Stimulated activated CD4-positive, alpha-beta T cell treated with anti-CD3 and anti-CD28 coated beads, Interleukin-15, amount 100 ng/mL, for 24 hours (primary cell): Measurements from ENCODE around the gene TNFAIP2.
"Not testable (repeated sequence)": the region's sequence is repeated elsewhere in the genome, so short reads cannot be mapped to it uniquely, and the experiment has no call there.

Source experiments
- DNase-seq: peaks from one replicate; pipeline ENCODE4 v3.0.0-alpha.2; 2020

Gene TNFAIP2

DNA sequence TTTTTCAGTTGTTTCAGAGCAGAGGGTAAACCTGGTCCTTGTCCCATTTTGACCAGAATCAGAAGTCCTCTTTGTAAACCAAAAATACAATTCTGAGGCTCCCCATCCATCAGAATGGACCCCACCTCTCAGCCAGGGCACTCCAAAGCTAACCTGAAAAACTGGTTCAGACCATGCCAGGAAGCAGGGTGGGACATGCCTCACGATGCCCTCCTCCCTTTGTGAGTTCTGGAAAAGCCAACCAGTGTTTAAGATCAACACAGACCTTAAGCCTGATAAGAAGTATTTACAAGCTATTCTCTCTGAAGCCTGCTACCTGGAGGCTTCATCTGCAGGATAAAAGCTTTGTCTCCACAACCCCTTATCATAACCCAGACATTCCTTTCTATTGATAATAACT lies 35.4 kb downstream of the TNFAIP2 start:
- no peak for DNase-seq

DNA sequence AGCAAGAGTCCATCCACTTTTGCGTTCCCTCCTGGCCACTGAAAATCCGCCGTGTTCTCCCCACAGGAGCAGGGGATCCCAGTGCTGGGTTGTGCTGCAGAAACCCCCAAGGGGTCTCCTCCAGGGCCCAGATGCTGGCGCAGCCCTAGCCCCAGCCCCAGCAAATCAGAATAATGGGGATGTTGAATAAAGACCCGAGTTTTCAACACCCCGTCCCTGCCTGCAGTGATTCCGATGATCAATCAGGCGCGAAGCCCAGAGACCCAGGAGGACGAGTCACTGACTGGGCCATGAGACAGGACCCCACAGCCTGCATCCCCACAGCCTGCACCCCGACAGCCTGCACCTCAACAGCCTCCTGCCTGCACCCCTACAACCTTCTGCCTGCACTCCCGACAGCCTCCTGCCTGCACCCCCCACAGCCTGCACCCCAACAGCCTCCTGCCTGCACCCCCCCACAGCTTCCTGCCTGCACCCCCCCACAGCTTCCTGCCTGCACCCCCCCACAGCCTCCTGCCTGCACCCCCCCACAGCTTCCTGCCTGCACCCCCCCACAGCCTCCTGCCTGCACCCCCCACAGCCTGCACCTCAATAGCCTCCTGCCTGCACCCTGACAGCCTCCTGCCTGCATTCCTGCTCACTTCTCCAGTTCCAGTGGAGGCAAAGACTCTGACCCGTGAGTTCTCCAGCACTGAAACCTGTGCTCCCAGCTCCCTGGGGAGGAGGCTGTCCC lies 37.2 kb downstream of the TNFAIP2 start:
- no peak for DNase-seq

DNA sequence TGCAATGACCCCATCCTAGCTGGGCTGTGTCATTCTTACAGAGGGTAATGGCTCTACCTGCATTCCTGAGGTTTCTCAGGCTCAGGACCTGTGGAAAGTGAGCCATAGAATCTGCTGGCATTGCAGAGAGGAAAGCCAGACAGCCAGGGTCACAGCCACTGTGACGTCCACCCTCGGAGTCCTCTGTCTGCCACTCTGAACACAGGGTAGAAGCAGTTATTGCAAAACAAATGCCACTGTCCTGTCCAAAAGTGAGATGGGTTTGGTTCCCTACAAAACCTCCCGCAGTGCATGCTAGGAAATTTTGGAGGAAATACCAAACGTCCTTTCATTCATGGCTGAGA lies 37.8 kb downstream of the TNFAIP2 start:
- no peak for DNase-seq

DNA sequence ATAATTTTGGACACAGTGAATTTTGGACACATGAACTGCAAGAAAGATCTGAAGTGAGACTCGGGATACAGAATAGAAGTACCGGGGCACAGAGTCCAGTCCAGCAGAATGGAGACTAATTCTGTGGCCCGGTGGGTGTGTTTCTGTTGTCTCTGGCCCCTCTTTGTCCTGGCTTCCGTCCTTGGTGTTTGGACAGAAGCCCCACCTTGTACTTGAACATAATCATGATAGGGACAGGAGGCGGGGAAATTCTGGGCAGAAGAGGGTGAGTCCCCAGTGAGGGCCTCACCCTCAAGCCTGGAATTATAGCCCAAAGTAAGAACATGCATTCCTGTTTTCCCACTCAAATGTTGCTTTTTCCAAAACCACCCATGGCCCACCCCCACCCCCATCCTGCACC lies 39.9 kb downstream of the TNFAIP2 start:
- no peak for DNase-seq

DNA sequence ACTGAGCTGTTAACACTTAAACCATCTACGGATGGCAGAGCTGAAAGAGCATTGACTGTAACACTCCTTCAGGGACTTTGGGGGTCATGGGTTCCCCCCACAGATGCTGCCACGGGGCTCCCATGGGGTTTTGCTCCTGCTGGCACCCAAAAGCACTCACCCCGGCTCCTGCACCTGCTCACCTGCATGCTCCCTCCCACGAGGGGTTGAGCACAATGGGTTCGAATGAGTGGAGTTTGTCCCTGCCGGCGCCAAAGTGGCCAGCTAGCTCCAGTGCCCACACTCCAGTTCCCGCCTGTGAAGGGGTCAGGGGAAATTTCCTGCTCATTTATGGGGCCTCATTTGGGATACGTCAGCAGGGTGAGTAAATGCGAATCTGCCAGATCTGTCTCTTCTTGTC lies 40.7 kb downstream of the TNFAIP2 start:
- no peak for DNase-seq

DNA sequence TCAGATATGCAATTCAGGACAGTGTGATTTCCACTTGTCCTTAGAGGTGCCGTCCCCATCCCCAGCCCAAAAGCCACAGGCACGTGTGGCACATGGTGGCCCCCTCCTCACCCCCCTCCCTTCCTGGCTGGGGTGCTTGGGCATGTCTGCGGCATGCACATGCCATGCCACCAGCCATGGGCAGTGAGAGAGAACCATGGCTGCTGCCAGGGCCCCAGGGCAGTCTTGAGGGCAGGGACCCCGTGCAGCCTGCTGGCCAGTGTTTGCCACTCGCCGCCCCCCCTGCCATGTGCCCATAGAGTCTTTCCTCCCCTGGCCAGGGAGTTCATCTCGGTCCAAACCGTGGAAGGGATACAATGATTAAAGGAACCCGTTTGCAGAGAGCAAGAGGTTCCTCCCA lies 41.5 kb downstream of the TNFAIP2 start:
- no peak for DNase-seq

DNA sequence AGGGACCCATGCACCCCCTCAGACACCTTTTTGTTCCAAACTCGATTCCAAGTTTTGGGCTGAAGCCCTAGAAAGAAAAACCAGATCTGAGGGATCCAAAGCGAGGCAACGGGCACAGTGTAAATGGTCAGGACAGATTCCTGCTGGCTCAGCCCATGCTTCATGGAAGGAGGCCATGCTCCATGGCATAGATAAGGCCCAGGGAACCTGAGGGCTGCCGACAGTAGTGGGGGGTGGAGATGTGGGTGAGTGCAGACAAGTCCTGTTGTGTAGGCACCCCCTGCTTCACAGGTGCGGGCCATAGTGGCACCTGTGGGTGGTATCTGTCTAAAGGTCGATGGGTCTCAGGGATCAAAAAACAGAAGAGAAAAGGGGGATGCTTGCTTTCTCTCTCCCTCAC lies 42.1 kb downstream of the TNFAIP2 start:
- DNase-seq = no peak

DNA sequence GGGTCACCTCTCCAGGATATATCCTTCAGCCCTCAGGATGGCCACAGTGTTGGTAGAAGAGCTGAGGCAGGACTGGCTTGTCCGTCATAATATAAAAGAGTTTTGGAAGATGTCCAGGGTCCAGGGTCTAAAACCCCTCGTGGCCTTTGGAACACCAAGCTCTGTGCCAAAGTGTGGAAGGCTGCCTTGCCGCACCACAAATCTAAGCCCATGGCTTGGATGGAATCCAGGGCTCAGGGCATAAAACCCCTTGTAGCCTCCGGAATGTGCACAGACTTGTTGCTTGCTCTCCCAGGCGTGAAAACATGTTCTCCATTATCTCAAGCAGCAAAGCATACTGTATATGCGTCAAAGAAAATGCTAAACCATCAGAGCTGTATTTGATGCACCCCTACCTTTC lies 46.7 kb downstream of the TNFAIP2 start:
- DNase-seq = no peak

DNA sequence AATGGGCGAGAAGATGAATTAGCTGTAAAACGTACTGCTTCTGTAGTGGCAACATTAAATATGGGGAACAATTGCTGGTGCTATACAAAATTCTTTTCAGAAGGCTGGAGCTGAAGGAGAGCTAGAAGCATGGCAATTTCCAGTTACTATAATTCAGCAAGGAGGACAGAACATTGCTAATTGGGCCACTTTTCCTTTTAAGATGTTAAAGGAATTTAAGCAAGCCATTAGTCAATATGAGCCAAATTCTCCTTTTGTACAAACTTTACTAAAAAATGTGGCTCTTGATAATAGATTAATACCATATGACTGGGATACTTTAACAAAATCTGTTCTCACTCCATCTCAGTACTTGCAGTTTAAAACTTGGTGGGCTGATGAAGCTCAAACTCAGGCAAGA lies 47.9 kb downstream of the TNFAIP2 start:
- DNase-seq = not testable (repeated sequence)

DNA sequence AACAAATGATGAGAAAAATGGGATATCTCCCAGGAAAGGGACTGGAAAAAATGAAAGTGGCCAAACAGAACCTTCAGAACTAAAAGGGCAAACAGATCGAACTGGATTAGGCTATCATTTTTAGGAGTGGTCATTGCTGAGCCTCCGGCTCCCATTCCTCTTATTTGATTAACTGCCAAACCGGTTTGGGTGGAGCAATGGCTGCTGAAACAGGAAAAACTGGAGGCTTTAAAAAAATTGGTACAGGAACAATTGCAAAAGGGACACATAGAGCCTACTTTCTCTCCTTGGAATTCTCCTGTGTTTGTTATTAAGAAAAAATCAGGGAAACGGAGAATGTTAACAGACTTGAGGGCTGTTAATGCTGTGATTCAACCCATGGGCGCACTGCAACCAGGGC lies 49.7 kb downstream of the TNFAIP2 start:
- no peak for DNase-seq

DNA sequence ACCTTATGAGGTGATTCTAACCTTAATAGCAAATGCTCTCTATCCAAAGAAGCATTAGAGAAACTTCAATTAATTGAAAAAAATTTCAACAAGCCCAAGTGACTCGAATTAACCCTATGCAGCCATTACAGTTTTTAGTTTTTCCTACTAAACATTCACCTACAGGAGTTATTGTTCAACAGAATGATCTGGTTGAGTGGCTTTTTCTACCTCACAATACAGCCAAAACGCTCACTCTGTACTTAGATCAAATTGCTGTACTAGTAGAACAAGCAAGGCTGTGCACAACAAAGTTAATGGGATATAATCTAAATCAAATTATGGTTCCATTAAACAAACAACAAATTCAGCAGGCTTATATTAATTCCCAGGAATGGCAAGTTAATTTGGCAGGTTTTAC lies 50.6 kb downstream of the TNFAIP2 start:
- DNase-seq = not testable (repeated sequence)

DNA sequence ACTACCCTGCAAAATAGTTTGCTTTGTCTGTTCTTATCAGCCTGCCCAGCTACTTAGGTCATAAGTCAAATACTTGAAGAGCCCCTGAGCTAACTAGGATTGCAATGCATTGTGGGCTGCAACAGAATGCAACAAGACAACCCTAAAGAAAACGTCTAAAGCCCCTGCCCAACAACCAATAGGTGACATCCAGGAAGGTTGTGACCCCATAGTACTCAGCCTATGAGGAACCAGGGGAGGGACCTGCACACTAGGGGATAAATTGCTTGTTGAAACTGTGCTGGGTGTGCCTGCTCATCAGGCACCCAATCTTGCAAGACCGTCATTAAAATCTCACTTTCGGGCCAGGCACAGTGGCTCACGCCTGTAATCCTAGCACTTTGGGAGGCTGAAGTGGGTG lies 52.9 kb downstream of the TNFAIP2 start:
- DNase-seq = not testable (repeated sequence)

DNA sequence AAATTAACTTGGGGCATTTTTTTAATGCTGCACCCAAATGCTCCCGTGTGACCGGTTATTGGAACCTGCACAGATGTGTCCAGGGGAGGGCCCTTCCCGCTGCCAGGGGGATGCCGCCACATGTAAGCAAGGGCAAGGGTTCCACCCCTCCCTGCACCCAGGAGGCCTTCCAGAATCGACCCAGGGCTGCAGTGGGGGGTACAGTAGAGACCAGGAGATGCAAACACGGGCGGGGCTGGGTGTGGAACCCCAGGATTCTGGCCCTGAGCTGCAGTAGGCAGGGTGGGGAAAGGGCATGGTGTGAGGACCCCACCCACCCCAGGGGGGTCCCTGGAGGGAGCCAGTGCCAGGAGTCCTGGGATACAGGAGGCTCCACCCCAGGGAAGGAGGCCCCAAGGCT lies 54.1 kb downstream of the TNFAIP2 start:
- no peak for DNase-seq

DNA sequence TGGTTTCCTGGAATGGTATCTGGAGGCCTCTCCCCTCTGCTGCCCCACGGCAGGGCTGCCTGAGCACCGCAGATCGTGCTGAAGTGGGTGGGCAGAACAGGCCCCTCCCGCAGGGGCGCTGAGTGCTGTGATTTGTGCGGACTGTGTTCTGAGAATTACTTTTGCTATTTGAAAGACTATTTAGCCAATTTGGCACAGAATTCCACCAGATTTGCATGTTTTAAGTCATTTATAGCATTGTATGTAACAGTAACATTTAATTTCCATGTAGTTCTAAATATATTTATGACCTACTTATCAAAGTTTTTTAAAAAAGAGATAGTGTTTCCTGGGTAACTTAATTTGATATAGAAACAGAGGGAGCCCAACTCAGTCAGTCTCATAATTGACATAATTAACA lies 55.3 kb downstream of the TNFAIP2 start:
- no peak for DNase-seq

DNA sequence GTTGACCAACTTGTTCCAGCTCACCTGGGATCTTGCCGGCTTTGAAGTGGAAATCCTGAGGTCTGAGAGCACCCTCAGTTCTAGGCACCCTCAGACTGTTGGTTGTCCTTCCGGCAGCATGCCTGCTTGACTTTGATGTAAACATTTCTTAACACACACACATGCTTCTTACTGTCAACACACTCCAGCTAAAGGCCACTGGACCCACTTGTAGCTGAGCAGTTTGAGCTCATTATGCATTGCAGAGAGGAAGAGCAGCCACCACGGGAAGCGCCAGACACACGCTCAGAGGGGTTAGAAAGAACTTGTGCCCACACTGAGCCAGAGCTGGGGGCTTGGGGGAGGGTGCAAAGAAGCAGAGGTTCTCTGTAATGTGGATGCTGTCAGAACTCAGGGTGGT lies 55.8 kb downstream of the TNFAIP2 start:
- no peak for DNase-seq

DNA sequence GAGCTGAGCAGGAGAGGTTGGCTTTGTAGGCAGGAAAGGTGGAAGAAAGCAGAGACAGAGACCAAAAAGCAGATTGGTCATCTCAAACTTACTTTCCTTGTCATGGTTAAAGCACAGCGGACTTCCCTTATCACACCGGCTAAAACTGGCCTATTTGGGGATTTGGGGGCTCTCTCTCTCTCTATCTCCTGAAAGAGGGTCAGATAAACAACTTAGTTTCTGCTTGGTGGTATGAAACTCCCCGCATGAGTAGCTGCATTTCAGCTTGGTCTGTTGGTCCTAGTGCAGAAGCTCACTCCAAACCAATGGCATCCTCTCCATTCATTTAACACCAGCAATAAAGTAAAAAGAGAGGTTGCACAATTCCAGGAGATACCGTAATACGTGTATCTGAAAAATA lies 57.1 kb downstream of the TNFAIP2 start:
- no peak for DNase-seq

DNA sequence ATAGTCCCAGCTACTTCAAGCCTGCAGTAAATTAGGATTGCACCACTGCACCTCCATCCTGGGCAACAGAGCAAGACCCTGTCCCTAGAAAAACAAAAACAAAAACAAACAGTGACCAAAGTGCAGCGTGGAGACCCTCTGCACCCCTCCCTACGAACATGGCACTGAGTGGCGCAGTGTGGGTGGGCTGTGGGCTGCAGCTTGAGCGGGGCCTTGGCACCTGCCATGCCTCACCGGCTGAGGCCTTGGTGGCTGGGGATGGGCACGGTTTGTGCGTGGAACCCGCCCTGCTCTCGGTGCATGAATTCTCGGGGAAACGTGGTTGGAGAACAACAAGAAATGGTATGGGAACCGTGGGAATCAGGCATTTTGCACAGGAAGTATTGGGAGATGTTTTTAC lies 60.8 kb downstream of the TNFAIP2 start:
- no peak for DNase-seq

DNA sequence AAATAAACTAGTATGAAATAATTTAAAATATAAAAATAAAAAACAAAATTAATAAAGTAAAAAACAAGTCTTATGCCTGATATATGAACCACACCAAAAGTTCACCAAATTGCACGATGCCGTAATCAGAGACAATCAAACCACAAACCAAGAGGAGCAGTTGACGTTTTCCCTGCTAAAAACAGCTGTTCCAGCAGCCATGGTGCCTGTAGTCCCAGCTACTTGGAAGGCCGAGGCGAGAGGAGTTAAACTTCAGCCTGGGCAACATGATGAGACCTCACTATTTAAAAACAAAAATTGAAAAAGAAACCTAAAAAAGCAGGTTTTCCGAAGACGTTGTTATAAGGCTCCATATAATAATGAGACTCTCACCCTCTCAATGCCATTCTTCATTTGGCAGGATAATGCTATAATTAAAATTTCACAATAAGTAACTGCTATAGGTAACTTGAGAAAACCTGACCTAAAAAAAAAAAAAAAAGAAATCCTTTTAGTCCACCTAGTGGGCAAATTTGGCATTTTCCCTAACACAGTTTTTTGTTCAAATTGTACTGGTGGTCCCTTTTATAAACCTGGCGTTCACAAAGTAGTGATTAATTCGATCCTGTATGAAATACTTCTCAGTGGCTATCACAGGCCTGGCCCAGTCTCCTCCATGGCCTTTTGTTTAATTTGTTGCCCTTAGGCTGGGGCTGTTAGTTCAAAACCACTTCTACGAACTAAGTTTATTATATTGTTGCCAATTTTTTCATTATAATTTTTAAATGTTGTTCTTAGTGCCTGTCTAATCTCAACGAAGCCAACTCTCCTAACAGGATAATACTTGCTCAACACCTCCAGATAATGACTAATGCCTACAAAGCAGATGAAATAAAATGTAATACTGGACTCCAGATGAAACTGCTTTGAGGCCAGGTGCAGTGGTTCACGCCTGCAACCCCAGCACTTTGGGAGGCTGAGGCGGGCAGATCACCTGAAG lies 62.1 kb downstream of the TNFAIP2 start:
- no peak for DNase-seq

DNA sequence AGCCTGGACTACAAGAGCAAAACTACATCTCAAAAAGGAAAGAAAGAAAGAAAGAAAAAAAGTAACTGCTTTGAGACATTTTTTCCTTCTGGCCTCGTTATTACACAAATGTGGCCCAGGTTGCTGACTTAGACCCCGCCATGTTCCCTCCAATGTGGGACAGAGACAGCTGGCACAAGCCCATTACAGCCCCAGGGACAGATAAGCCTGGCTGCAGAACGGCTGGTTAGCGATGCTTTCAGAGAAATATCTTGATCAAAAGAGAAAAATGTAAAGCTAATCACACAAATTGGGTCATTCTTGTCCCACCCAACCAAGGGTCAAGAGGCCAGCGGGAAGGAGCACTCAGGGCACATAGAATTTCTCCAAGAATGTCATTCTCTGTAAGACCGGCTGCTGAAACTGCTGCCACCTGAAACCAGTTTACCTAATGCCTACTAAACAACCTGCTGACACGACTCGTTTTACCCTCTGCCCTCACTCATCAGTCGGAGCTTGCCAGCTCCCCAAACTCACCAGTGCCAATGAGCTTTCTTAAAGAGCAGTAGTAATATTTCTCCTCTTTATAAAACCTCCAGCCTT lies 63.1 kb downstream of the TNFAIP2 start:
- DNase-seq = no peak
